Skin epidermis (tissue), 12 donors: Measurements from ENCODE around the gene TAPBP.
A peak's percentile ranks its signal among the peaks of the same experiment; 100 is the strongest.

Experiments
- H3K27ac ChIP-seq, 21 experiments: fragments of 200-600 bp; sonication (generic) in 11 of 21; one replicate each; pipeline ENCODE4 v1.5.0; 2020; ENCODE audit warnings: mild to moderate bottlenecking in 3 of 21, inconsistent platforms in 2 of 21, moderate library complexity in 2 of 21
- H3K4me3 ChIP-seq, 7 experiments: fragments of 200-600 bp; sonication (generic) in 2 of 7; one replicate each; pipeline ENCODE4 v1.5.0; 2020; ENCODE audit warnings: inconsistent platforms in 2 of 7, mild to moderate bottlenecking in 2 of 7, moderate library complexity in 1 of 7

The TAPBP gene

GRCh38 chr6:33280539-33280938 lies 33.3 kb downstream of the TAPBP start:
- peak overlapping the region in 6 of 21 experiments; percentile 9 to 39 (median 32) for H3K27ac ChIP-seq
- H3K4me3 ChIP-seq: no peak overlapping the region

GRCh38 chr6:33279971-33280511 lies 33.8 kb downstream of the TAPBP start:
- peak overlapping the region in 8 of 21 experiments; percentile 9 to 41 (median 26) for H3K27ac ChIP-seq

DNA sequence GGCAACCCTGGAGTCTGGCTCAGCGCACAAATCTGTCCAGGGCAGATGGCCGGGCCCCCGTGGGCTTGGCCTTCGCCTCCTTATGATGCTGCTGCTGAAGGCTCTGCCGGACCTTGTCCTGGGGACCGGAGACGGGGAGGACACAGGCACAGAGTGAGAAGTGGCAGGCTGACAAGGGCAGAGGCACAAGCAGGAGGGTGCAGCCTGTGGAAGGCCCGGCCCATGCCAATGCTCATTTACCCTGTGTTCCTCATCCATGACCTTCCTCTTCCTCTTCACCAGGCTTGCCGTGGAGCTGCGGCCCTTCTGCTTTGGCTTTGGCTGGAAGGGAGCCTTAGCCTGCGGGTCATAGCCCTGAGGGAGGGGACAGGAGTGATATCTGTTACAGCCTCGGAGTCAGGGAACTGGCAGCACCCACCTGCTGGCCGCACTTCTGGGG lies 34.6 kb downstream of the TAPBP start:
- Histone ChIP-seq H3K27ac (peak overlapping the region in 9 of 21 experiments; percentile 3 to 96 (median 22)), H3K4me3 (no peak overlapping the region)

More at GRCh38 chr6:33279971-33280511, 33.8 kb downstream of the TAPBP start:
- no peak overlapping the region for H3K4me3 ChIP-seq

DNA sequence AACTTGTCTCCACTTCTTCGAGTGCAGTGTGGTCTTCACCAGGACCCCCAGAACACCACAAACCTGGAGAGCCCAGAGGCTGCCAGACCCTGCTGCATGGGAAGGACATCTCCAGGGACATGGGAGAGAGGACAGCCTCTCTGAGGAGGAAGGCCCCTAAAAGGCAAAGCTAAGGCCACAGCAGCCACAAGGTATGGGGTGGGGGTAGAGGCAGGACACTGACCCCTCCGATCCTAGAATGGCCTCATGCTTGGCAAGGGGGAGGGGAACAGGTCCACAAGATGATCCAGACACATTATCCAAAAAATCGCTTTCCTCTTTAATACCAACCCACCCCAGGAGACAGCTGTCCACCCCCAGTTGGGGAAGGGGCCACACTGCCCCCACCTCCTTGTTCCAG lies 35.1 kb downstream of the TAPBP start:
- no peak overlapping the region for H3K4me3 ChIP-seq

GRCh38 chr6:33278392-33278741 lies 35.5 kb downstream of the TAPBP start:
- Histone ChIP-seq H3K4me3 (peak overlapping the region in 4 of 7 experiments; percentile 55 to 86 (median 68)), H3K27ac (peak overlapping the region in 20 of 21 experiments; percentile 27 to 98 (median 95))

More for the DNA sequence above, 35.1 kb downstream of the TAPBP start:
- H3K27ac ChIP-seq: peak overlapping the region in 8 of 21 experiments; percentile 3 to 97 (median 92)

DNA sequence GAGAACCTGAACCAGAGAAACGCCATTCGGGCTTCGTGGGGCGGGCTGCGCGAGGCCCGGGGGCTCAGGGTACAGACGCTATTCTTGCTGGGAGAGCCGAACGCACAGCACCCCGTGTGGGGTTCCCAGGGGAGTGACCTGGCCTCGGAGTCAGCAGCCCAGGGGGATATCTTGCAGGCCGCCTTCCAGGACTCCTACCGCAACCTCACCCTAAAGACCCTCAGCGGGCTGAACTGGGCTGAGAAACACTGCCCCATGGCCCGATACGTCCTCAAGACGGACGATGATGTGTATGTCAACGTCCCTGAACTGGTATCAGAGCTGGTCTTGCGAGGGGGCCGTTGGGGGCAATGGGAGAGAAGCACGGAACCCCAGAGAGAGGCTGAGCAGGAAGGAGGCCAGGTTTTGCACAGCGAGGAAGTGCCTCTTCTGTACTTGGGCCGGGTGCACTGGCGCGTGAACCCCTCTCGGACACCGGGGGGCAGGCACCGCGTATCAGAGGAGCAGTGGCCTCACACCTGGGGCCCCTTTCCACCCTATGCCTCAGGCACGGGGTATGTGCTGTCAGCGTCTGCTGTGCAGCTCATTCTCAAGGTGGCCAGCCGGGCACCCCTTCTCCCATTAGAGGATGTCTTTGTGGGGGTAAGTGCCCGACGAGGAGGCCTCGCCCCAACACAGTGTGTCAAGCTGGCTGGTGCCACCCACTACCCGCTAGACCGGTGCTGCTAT lies 36.1 kb downstream of the TAPBP start:
- Histone ChIP-seq H3K27ac (peak overlapping the region; percentile 27 to 98 (median 95)), H3K4me3 (peak overlapping the region; percentile 55 to 86 (median 66))

GRCh38 chr6:33276864-33277662 lies 36.8 kb downstream of the TAPBP start, which contains the start of gene B3GALT4:
TSS of gene B3GALT4 (plus strand) at chr6:33277123. CDS start at chr6:33277420, 297 bp downstream.
- Histone ChIP-seq H3K27ac (peak within 1 kb of the TSS; percentile 27 to 98 (median 95)), H3K4me3 (peak within 1 kb of the TSS; percentile 55 to 86 (median 66))

DNA sequence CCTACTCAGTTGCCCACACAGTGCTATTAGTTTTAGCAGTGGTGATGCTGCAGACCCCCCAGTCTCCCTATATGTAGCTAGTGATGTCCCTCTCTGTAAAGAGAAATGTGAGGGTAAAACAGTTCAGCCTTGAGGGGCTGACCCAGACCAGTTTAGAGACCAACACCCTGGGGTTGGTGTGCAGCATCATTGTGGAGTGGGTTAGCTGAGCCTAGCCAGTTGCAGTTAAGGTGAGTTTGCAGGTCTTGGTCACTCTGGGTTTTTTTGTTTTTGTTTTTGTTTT lies 37.4 kb downstream of the TAPBP start:
- H3K4me3 ChIP-seq: peak overlapping the region; percentile 55 to 86 (median 66)
- peak overlapping the region in 20 of 21 experiments; percentile 84 to 98 (median 95) for H3K27ac ChIP-seq

- peak overlapping the region in 20 of 21 experiments; percentile 84 to 98 (median 95) for H3K27ac ChIP-seq
Observed at GRCh38 chr6:33275795-33276580, 37.9 kb downstream of the TAPBP start.

DNA sequence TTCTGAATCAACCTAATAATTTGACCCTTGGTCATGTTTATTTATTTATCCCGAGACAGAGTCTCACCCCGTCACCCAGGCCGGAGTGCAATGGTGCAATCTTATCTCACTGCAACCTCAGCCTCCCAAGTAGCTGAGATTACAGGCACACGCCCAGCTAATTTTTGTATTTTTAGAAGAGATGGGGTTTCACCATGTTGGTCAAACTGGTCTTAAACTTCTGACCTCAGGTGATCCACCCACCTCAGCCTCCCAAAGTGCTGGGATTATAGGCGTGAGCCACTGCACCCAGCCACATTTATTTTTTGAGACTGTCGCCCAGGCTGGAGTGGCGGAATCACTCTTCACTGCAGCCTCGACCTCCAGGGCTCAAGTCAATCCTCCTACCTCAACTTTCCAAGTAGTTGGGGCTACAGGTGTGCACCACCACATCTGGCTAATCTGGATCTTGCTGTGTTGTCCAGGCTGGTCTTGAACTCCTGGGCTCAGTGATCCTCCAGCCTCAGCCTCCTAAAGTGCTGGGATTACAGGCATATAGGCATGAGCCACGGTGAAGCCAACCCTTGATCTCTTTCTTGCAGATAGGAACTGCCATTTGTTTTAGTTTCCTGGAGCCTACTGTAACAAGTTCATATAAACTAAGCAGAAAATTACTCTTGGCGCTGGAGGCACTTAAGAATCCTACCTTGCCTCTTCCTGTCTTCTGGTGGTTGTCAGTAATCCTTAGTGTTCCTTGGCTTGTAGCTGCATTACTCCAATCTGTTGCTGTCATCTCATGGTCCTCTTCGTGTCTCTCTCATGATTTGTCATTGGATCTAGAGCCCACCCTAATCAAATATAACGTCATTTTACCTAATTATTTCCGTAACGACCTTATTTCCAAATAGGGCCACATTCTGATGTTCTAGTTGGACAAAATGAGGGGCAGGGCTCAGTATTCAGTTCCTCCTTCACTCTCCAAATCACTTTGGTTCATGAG lies 39.7 kb downstream of the TAPBP start:
- H3K27ac ChIP-seq: peak overlapping the region in 12 of 21 experiments; percentile 8 to 97 (median 38)
- peak overlapping the region in 6 of 7 experiments; percentile 10 to 83 (median 71) for H3K4me3 ChIP-seq

More at GRCh38 chr6:33275795-33276580, 37.9 kb downstream of the TAPBP start:
- H3K4me3 ChIP-seq: peak overlapping the region in 6 of 7 experiments; percentile 55 to 86 (median 66)

- Histone ChIP-seq H3K27ac (peak overlapping the region in 18 of 21 experiments; percentile 87 to 99 (median 96)), H3K4me3 (peak overlapping the region; percentile 51 to 88 (median 79))
Observed at GRCh38 chr6:33273129-33273923, 40.6 kb downstream of the TAPBP start.

DNA sequence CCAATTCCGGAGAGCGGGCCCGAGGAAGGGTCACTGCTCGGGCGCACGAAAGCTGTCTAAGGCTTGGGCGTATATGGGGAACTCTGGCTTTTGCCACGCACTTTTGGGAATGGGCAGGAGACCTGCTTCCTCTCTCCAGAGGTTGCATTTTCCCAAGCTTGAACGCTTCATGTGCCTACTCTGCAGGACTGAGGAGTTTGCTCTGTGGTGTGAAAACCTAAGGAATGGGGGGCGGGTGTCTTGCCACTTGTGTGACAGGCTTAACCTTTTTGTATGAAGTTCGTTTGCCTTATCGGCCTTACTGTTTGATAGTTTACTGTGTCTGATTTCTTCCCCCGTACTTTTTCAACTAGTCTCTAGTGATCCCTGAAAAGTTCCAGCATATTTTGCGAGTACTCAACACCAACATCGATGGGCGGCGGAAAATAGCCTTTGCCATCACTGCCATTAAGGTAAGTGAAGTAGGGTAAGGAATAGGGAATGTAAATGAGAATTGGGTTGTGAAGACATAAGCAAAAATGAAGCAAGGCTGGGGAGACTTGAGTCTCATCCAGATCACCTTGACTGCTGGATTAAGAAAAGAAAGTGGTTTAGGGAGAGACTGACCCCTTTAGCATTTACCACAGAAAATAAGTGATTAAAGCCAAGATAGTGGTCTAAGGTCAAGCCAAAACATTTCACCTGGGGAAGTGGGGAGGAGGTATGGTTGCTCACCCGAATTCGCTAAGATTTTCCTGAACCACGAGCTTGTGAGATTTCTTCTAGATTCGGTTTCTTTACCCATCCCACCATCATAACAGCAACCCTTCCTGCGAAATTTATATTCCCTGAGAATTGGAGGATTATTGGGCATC lies 41.4 kb downstream of the TAPBP start:
- peak overlapping the region; percentile 33 to 99 (median 96) for H3K27ac ChIP-seq
- peak overlapping the region; percentile 51 to 88 (median 79) for H3K4me3 ChIP-seq

- H3K4me3 ChIP-seq: peak within 1 kb of the TSS; percentile 51 to 88 (median 79)
- peak within 1 kb of the TSS; percentile 90 to 99 (median 96) for H3K27ac ChIP-seq
Observed at GRCh38 chr6:33271468-33272274, 42.2 kb downstream of the TAPBP start, which contains the start of the genes RPS18 and VPS52. TSS of gene RPS18 (plus strand) at chr6:33272075. CDS start at chr6:33272120, 45 bp downstream. TSS of gene VPS52 (minus strand) at chr6:33271876. CDS start at chr6:33271675, 201 bp downstream.

DNA sequence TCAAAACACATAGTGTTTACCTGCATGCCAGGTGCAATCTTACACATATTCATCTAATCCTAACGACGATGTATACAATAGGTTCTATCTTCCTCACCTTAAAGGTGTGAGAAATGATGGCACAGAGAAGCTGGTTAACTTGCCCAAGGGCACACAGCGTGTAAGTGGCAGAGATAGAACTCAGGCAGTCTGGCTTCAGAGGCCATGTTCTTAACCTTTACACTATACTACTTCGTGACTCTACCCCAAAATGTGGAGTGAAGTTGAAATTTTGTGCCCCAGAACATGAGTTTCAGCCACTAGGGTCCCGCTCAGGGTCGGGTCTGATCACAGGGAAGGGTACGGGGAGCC lies 42.8 kb downstream of the TAPBP start:
- H3K27ac ChIP-seq: peak overlapping the region; percentile 90 to 99 (median 96)
- H3K4me3 ChIP-seq: peak overlapping the region; percentile 51 to 88 (median 79)

DNA sequence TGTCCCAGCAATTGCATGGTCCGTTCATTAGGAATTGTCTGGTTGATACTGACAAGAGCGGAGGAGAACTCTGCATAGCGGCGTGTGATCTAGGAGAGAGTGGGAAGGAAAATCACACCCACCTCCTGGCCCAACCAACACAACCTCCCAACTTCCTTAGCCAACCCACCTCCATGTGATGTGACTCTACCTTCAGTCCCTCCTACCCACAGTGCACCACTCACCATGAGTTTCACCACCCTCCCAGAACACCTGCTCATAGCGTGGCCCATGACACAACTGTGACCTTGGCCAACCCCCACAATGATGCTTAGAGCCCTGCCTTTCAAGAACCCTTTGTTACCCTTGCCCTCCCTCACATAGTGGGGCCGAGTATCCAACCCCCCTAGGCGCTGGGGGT lies 49.9 kb downstream of the TAPBP start:
- Histone ChIP-seq H3K27ac (no peak overlapping the region), H3K4me3 (no peak overlapping the region)
